Epithelial cell of prostate (primary cell): ENCODE results near the gene CSNK1D.
A peak's percentile ranks its signal among the peaks of the same experiment; 100 is the strongest.

Source experiments
- DNase-seq: peaks from one replicate; pipeline ENCODE4 v3.0.0-alpha.2; 2011; ENCODE audit warnings: low read depth, low spot score
- H3K27ac ChIP-seq: fragments of 450-650 bp; 2 replicates; pipeline ENCODE4 v1.5.1; 2017; ENCODE audit warnings: mild to moderate bottlenecking

Gene CSNK1D

GRCh38 chr17:82231562-82232321 is 41.8 kb downstream of the CSNK1D start:
- H3K27ac ChIP-seq: peak overlapping the region; percentile 76
- no peak for DNase-seq

DNA sequence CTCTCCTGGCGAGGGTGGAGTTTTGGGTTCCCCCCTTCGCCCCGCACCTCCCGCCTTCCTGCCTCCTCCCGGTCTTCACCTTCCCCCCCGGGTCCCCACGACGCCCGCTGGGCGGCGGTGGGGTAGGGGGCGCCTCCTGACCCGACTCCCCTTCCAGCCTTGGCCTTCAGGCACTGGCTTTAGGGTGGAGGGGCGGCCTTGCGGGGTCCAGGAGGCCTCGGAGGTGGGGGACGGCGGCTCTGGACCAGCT is 42.3 kb downstream of the CSNK1D start:
- H3K27ac ChIP-seq: peak overlapping the region; percentile 76
- DNase-seq: no peak

DNA sequence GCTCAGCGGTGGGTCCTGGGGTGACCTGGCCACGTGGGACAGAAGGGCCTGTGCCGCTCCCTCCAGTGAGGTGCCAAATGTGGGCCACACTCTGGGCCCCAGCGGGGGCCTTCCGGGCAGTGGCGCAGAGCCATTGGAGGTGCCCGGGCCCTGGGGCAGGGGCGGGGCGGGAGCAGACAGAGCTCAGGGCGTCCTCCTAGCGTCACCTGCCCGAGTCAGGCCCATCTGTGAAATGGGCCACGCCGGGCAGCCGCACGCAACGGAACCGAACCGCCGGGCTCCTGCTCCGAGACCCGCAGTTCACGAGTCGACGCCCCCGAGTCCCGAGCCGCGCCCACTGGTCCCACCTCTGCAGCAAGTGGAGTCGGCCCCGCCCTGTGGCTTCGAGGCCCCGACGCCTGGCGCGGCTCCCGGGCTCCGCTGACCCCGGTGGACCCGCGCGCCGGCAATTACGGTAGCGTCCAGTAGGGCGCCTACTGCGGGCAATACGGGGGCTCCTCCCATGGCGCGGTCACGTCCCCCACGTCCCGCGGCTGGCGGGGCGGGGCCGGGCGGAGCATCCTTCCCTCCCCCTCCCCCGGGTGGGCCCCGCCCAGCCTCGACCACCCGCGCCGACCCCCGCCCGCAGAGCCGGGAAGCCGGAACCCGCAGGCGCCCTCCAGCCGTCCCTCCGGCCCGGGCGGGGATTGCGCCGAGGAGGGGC is 42.7 kb downstream of the CSNK1D start:
- no peak for DNase-seq
- H3K27ac ChIP-seq: peak overlapping the region; percentile 76

GRCh38 chr17:82229698-82230608 is 43.5 kb downstream of the CSNK1D start:
- no peak for DNase-seq
- peak overlapping the region; percentile 76 for H3K27ac ChIP-seq

DNA sequence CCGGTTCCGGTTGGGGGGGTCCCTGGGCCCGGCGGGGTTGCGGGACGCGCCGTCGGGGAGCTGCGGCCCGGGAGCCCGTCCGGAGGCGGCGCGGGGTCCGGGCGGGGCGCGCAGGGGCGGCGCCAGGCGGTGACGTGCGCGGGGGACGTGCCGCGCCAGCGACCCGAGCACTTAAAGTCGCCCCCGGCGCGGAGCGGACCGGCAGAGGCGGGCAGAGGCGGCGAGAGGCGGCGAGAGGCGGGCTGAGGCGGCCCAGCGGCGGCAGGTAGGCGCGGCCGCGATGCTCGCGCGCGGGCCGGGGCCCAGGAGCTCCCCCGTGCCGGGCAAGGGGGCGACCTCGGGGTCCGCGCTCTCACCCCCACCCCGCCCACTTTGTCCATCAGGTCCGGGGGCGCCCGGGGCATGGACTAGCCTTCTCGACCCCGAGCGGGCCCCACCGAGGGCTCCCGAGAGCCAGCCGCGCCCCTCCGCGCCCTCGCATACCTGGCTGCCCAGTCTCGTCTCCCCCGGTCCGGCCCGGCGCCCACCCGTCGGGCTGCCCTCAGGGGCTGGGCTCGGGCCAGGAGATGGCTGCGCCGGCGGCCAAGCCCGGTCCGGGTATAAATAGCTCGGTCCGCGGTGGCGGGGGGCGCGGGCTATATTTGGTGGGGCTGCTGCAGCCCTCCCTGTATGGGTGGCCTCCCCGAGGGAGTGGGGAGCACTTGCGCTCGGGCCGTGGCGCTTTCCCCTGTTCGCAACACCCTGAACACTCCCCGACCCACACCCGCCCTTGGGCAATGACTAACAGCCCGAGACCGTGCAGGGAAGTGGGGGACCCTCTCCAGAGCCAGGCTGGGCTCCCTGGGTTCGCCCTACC is 44.4 kb downstream of the CSNK1D start, which contains the start of gene SLC16A3:
Gene SLC16A3, plus strand, starts transcription at position 201 of the 856 bp plus-strand sequence. CDS start 6,967 bp downstream, outside the sequence.
- peak within 1 kb of the TSS; percentile 76 for H3K27ac ChIP-seq
- DNase-seq: no peak

DNA sequence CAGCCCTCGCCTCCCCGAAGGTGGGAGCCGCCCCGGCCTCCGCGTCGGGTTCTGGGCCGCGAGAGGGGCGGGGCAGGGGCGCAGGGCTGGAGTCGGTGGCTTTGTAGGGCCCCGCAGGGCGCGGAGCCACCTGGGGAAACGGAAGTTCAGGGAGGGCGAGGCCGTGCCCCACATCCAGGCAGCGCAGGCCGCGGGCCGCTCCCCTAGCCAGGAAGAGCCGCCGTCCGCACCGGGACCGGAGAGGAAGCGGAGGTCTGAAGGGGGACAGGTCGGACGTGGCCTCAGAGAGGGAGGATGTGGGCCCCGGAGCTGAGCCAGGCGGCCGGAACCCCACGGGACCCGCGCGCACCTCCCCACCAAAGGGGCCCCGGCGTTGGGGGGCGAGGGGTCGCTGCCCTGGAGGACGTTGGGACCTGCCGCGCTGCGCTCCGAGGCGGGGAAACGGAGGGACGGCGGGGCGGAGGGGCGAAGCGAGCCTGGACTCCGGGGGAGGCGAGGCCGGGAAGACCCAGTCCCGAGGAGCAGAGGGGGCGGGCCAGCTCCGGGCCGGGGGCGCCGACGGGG is 45.1 kb downstream of the CSNK1D start:
- DNase-seq: no peak

DNA sequence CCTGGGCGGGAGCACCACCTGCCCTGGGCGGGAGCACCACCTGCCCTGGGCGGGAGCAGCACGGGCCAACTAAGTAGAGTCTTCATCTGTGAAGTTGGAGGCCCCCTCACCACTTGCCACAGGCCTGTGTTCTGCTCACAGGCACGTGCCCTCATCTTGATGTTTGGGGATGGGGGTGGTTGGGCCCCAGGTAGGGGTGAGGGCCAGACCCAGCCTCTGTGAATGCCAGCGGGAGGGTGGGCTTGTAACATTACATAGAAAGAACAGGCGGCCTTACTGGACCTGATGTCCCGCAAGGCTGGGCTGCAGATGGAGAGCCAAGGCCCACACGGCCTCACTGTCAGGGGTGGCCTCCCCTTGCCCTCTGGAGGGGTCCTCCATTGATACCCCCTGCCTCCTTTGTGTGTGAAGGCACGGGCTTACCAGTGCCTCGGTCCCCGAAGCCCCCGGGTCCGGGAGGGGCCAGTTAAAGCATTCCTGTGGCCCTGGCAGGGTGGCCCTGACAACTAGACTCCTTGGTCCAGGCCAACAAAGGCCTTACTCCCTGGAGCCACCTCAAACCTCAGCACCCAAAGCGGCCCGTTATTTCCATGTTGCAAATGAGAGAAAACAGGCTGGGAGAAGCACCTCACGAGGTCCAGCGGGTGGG is 45.7 kb downstream of the CSNK1D start:
- peak overlapping the region; percentile 76 for H3K27ac ChIP-seq
- no peak for DNase-seq

More for the DNA sequence above, 45.1 kb downstream of the CSNK1D start:
- H3K27ac ChIP-seq: peak overlapping the region; percentile 76

GRCh38 chr17:82226809-82227628 is 46.5 kb downstream of the CSNK1D start:
- H3K27ac ChIP-seq: no peak overlapping the region
- no peak for DNase-seq

DNA sequence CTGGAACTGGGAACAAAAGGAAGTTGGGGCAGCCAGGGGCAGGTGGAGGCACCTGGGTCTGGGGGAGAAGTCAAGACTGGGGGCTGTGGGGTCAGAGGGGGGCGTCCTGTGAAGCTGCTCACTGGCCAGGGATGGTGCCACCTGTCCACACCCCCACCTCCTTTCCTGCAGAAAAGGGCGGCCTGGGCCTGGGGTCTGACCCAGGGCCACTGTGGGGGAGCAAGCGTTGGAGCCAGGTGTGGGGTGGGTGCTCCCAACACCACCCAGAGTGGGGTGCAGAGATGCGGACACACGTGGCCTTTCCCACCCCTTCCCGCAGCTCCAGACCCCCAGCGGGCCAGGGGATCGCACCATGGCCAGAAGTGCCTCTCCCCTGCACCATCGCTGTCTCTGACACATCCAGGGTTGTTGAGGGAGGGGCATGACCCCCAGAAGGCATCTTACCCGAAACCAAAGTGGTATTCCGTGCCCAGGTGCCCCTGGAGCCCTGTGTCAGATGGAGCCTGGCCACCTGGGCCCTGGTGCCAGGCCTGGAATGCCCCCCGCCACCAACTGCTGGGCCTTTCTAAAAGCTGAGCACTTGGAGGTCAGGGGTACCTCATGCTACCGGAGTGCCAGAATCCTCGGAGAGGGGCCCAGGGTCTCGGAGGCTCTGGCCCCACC is 47.2 kb downstream of the CSNK1D start:
- no peak overlapping the region for H3K27ac ChIP-seq
- no peak for DNase-seq

- no peak for DNase-seq
- no peak overlapping the region for H3K27ac ChIP-seq
These were observed 48.0 kb downstream of the CSNK1D start for GRCh38 chr17:82225368-82226029.

GRCh38 chr17:82224666-82225065 is 48.8 kb downstream of the CSNK1D start:
- no peak overlapping the region for H3K27ac ChIP-seq
- DNase-seq: no peak

- DNase-seq: no peak
- H3K27ac ChIP-seq: no peak overlapping the region
These were observed 50.0 kb downstream of the CSNK1D start for GRCh38 chr17:82223517-82223916.

DNA sequence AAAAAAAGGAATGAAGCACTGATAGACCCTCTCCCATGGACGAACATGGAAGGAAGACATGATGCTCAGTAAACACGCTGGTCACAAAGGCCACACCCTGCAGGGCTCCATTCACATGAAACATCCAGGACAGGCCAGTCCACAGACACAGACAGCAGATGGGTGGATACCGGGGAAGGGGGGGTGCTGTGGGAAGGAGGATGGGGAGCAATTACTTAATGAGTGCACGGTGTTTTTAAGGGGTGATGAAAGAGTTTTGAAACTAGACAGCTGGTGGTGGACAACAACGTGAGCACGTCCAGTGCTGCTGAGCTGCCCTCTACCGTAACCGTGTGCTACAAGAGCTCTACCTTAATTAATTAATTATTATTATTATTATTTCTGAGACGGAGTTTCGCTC is 50.7 kb downstream of the CSNK1D start:
- DNase-seq: no peak
- H3K27ac ChIP-seq: no peak overlapping the region

- DNase-seq: no peak
- H3K27ac ChIP-seq: no peak overlapping the region
These were observed 52.1 kb downstream of the CSNK1D start for GRCh38 chr17:82221341-82221902.

GRCh38 chr17:82219753-82220709 is 53.5 kb downstream of the CSNK1D start:
- no peak overlapping the region for H3K27ac ChIP-seq
- DNase-seq: no peak

DNA sequence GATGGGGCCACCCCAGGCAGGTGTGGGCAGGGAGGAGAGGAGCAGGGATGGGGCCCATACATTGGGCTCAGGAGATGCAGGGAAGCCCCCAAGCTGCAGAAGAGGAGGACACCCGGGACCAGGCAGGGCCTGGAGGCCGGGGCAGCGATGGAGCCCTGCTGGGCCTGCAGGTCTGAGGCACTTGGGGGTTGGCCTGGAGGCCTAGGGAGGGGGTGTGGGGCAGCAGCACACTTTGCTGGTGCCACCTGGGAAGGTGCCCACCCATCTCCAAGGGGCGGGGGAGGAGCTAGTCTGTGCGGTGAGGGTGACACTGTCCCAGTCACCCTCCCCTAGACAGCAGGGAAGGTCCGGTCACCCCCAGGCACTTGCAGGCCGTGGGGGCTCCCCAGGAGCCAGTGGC is 54.4 kb downstream of the CSNK1D start:
- DNase-seq: no peak
- no peak overlapping the region for H3K27ac ChIP-seq
